KOPT-K1 (cell line): ENCODE data around the gene DIO2.

Source experiments
- H3K27ac ChIP-seq: fragments of 200-600 bp; sonication (generic); 2 replicates; pipeline ENCODE4 v1.5.1; 2016; ENCODE audit warnings: antibody characterized with exemption, mild to moderate bottlenecking, low read depth, low read length; ENCODE audit not compliant: poor library complexity, severe bottlenecking
- H3K36me3 ChIP-seq: fragments of 200-600 bp; sonication (generic); 2 replicates; pipeline ENCODE4 v1.5.1; 2017; ENCODE audit warnings: antibody characterized with exemption, mild to moderate bottlenecking, low read length, moderate library complexity; ENCODE audit not compliant: insufficient read depth
- H3K9me3 ChIP-seq: fragments of 200-600 bp; sonication (generic); 2 replicates; pipeline ENCODE4 v1.5.1; 2017; ENCODE audit warnings: antibody characterized with exemption, low read length, mild to moderate bottlenecking; ENCODE audit not compliant: insufficient read depth, poor library complexity, severe bottlenecking

DIO2 gene

GRCh38 chr14:80211153-80212022 is at the start of gene DIO2:
Gene DIO2 (minus strand): TSS chr14:80211504. CDS start chr14:80211472, 32 bp downstream.
- H3K27ac ChIP-seq = no peak within 1 kb of the TSS
- H3K36me3 ChIP-seq = no peaks in the 10 kb centered on the region
- H3K9me3 ChIP-seq = no peaks in the 10 kb centered on the region

GRCh38 chr14:80260645-80261044 is 49.3 kb upstream of the DIO2 start:
- Histone ChIP-seq H3K9me3 (no peaks in the 10 kb centered on the region), H3K36me3 (no peaks in the 10 kb centered on the region), H3K27ac (no peak overlapping the region)

GRCh38 chr14:80239631-80240030 is 28.3 kb upstream of the DIO2 start:
- Histone ChIP-seq H3K9me3 (peaks cover 25% of the 10 kb centered on the region), H3K27ac (no peak overlapping the region), H3K36me3 (no peaks in the 10 kb centered on the region)

- Histone ChIP-seq H3K27ac (no peak overlapping the region), H3K36me3 (no peaks in the 10 kb centered on the region), H3K9me3 (peaks cover 25% of the 10 kb centered on the region)
Measured at GRCh38 chr14:80237143-80237542, 25.8 kb upstream of the DIO2 start.

GRCh38 chr14:80233470-80234089 is 22.3 kb upstream of the DIO2 start:
- H3K9me3 ChIP-seq = peaks cover 25% of the 10 kb centered on the region
- H3K27ac ChIP-seq = no peak overlapping the region
- H3K36me3 ChIP-seq = no peaks in the 10 kb centered on the region

GRCh38 chr14:80231702-80232101 is 20.4 kb upstream of the DIO2 start:
- no peaks in the 10 kb centered on the region for H3K36me3 ChIP-seq
- H3K27ac ChIP-seq = no peak overlapping the region
- H3K9me3 ChIP-seq = peaks cover 14% of the 10 kb centered on the region

GRCh38 chr14:80223696-80224465 is 12.6 kb upstream of the DIO2 start:
- no peaks in the 10 kb centered on the region for H3K9me3 ChIP-seq
- H3K27ac ChIP-seq = no peak overlapping the region
- no peaks in the 10 kb centered on the region for H3K36me3 ChIP-seq

GRCh38 chr14:80216818-80217217 is 5.5 kb upstream of the DIO2 start:
- H3K36me3 ChIP-seq = no peaks in the 10 kb centered on the region
- H3K27ac ChIP-seq = no peak overlapping the region
- no peaks in the 10 kb centered on the region for H3K9me3 ChIP-seq

GRCh38 chr14:80215756-80216581 is 4.7 kb upstream of the DIO2 start:
- Histone ChIP-seq H3K36me3 (no peaks in the 10 kb centered on the region), H3K9me3 (no peaks in the 10 kb centered on the region), H3K27ac (no peak overlapping the region)

- Histone ChIP-seq H3K9me3 (no peaks in the 10 kb centered on the region), H3K36me3 (no peaks in the 10 kb centered on the region), H3K27ac (no peak overlapping the region)
Measured at GRCh38 chr14:80215081-80215480, 3.8 kb upstream of the DIO2 start.

GRCh38 chr14:80213602-80214001 is 2.3 kb upstream of the DIO2 start:
- Histone ChIP-seq H3K27ac (no peak overlapping the region), H3K9me3 (no peaks in the 10 kb centered on the region), H3K36me3 (no peaks in the 10 kb centered on the region)

GRCh38 chr14:80212023-80212397 is 706 bp upstream of the DIO2 start:
- Histone ChIP-seq H3K27ac (no peak overlapping the region), H3K9me3 (no peaks in the 10 kb centered on the region), H3K36me3 (no peaks in the 10 kb centered on the region)

- Histone ChIP-seq H3K27ac (no peak overlapping the region), H3K36me3 (no peaks in the 10 kb centered on the region), H3K9me3 (no peaks in the 10 kb centered on the region)
Measured at GRCh38 chr14:80208461-80208860, 2.8 kb downstream of the DIO2 start.

- no peak overlapping the region for H3K27ac ChIP-seq
- H3K36me3 ChIP-seq = no peaks in the 10 kb centered on the region
- H3K9me3 ChIP-seq = no peaks in the 10 kb centered on the region
Measured at GRCh38 chr14:80206351-80207080, 4.8 kb downstream of the DIO2 start.
